Hematopoietic multipotent progenitor cell treated with erythropoietin and hydrocortisone succinate and interleukin-3 and kit ligand, for 6 days (in vitro differentiated cells): ENCODE measurements around the gene UBE2Q1.
"Not testable (repeated sequence)": the region's sequence is repeated elsewhere in the genome, so short reads cannot be mapped to it uniquely, and the experiment has no call there.

Experiments used
- DNase-seq: peaks from one replicate; pipeline ENCODE4 v3.0.0-alpha.2; 2015

The UBE2Q1 gene

DNA sequence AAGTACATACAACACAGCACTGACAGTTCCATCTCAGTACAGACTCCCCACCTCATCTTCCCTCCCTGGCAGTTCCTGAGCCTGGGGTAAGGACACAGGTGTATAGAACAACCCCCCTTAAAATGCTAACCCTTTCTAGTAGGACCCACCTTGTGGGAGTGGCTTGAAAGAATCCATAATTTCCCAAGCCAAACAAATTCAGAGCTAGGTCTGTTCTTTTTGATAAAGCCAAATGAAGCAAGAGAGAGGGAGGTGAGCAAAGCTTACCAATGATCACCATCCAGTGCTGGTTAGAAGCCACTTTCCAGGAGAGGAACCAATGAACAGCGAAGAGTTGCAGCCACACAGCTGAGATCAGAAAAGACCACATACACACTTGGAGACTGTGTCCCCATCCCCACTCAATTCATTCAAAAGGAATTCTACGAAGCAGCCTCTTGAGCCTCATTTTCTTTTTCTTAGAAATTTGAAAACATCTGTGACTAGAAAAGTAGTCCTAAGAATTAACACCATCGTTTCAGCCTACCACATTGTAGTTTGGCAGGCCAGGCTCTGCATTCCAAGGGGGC lies 9.2 kb downstream of the UBE2Q1 start:
- no peak for DNase-seq

GRCh38 chr1:154548028-154548427 lies 10.4 kb downstream of the UBE2Q1 start:
- DNase-seq: peak; percentile 72

DNA sequence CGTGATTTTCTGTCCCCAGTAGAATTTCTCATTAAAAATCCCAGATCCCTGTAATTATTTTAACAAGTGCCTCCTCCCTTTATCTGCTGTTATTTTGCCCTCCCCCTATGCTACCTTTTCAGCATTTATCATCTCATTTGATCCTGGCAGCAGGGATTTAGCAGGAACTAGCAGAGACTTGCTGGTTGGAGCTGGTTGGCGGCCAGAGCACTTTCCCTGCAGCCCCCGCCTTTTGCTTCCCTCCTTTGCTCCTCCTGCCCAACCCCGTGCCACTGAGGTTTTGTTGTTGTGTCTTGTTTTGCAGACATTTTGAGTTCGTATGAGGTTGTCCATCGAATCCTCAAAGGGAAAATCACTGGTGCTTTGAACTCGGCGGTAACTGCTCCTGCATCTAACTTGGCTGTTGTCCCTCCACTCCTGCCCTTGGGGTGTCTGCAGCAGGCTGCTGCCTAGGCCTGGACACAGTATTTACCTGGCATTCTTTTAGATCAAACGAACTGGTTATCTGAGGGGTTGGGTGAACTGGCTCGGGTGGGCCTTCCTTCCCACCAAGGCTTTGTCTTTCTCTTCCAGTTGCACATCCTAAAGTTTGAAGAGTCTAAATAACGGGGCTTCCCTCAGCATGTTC lies 11.2 kb downstream of the UBE2Q1 start:
- DNase-seq: no peak

GRCh38 chr1:154546264-154547063 lies 12.0 kb downstream of the UBE2Q1 start:
- peak; percentile 85 for DNase-seq

DNA sequence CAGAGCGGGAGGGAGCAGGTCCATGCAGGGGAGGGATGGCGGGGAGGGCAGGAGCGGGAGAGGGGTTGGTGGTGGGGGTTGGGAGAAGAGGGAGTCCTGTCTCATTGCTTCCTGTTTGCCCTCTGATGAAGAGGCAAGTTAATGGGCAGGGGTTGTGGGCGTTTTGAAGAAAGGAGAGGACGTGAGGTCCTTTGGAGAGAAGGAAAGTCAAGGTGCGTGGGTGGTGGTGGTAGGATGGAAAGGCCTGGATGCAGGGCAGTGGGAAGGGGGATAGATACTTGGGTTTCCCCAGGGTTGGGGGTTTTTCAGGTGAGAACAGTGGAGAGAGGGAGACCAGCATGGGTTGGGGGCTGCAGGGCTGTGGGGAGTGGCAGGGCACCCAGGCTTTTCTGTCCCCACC lies 17.2 kb downstream of the UBE2Q1 start:
- no peak for DNase-seq

DNA sequence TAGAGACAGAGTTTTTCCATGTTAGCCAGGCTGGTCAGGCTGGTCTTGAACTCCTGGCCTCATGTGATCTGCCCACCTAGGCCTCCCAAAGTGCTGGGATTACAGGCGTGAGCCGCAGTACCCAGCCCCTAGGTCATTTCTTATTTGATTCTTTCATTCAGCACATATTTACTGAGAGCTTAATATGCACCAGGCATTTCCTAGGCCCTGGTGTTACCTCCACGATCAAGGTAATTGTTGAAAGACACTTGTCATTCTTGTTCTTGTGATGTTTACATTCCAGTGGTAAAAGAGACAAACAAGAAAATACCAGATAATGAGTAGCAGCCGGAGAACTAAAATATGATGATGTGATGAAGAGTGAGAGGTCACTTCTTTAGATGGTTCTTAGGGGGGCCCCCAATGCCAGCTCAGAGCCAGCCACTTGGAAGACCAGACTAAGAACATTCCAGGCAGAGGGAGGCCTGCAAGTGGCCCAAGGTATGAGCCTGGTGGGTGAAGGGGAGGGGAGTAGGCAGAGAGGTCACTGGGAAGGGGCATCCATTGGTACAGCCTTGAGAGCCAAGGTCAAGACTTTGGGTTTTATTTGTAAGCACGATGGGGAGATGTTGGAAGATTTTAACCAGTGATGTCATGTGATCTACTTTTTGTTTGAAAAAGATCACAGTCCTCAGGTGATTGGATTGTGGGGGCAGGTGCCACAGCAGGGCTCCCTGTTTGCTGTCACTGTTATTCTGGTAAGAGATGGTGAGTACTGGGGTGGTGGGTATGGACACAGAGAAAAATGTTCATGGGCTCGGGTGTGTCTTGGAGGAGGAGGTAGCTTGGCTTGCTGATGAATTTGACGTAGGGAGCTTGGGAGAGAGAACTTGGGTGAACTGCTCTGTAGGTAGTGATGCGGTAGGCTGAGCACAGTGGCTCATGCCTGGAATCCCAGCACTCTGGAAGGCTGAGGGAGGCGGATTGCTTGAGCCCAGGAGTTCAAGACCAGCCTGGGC lies 18.7 kb downstream of the UBE2Q1 start:
- no peak for DNase-seq

- no peak for DNase-seq
Measured at GRCh38 chr1:154536570-154536969, 21.9 kb downstream of the UBE2Q1 start.

DNA sequence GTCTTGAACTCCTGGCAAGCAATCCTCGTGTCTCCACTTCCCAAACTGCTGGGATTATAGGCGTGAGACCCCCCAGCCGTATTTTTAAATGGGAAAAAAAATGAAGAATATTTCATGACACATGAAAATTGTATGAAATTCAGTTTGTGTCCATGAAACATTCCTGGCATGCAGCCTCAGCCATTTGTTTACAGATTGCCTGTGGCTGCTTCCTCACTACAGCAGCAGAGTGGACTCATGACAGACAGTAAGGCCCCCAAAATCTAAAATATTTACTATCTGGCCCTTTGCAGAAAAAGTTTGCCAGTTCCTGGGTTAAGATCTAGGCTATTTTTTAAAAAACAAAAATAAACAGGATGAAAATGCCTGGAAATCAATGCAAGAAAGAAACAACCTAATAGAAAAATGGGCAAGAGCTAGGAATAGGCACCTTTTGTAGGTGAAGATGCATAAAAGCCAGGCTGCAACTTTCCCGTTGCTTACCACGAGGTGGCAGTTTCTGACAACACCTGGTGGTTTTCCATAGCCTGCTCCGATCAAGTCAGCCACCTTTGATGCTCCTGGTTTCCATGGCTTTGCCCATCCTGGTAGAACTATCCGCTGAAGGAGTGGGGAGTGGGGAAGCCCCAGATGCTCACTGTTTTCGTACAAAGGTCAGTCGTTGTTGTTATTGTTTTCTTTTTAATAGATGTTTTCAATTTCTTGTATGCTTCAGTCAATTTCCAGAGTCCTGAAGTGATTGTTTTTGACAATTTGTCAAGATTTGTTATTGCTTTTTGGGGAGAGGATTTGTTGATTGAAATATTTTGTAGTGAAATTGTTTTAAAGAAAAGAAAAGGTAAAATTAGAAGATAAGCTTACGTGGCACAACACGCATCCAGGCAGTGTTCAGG lies 24.3 kb downstream of the UBE2Q1 start:
- no peak for DNase-seq

GRCh38 chr1:154531950-154532349 lies 26.5 kb downstream of the UBE2Q1 start:
- not testable (repeated sequence) for DNase-seq

GRCh38 chr1:154529308-154529707 lies 29.2 kb downstream of the UBE2Q1 start:
- no peak for DNase-seq

DNA sequence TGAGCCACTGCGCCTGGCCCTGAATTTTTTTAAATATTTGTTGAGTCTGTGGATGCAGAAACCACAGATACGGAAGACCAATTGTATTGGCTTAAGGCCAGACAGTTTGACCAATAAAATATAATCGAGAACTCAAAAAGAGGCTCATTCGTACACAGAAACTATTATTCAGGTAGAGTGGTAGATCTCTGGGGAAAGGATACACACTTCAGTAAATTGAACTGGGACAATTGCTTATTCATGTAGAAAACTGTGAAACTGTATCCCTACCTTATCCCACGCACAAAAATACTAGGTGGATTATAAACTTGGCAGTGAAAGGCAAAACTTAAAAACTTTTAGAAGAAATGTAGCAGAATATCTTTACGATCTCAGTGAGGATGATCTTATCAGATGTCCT lies 31.3 kb downstream of the UBE2Q1 start:
- no peak for DNase-seq

DNA sequence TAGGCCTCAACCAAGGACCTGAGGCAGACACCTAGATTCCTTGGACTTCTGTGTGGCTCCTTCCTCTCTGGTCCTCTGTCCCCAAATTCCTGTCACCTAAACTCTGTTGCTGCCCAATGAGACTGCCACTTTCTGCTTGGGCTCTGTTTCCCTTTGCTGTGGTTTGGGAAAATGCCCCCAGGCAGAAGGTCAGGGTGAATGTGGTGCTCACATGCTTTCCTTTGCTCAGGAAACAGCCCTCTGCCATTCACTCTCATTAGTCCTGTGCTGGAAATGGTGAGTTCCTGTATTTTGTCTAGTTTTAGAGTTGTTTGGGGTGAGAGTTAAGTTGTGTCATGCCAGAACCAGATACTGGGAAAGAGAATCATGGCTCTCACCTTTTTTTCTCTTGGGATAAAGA lies 33.6 kb downstream of the UBE2Q1 start:
- no peak for DNase-seq

- DNase-seq: no peak
Measured at GRCh38 chr1:154521695-154522094, 36.8 kb downstream of the UBE2Q1 start.

DNA sequence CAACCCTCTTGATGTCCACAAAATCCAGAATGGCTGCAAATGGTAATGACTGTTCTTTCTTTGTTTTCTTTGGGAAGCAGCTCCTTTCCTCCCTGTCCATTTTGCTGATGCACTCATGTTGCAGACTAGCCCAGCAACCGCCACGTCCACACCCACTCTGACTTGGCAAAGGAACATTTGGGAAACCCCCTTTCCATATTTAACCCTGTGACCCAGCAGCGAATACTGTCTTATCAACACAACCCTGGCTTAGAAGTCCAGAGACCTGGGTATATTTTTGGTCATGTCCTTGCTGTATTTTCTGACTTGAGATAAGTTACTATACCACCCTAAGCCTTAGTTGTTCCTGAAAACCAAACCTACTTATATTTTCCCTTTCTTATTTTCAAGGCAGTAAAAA lies 38.1 kb downstream of the UBE2Q1 start:
- peak; percentile 63 for DNase-seq

GRCh38 chr1:154519591-154519991 lies 38.9 kb downstream of the UBE2Q1 start:
- DNase-seq: peak; percentile 72

GRCh38 chr1:154517661-154518060 lies 40.8 kb downstream of the UBE2Q1 start:
- DNase-seq: no peak

DNA sequence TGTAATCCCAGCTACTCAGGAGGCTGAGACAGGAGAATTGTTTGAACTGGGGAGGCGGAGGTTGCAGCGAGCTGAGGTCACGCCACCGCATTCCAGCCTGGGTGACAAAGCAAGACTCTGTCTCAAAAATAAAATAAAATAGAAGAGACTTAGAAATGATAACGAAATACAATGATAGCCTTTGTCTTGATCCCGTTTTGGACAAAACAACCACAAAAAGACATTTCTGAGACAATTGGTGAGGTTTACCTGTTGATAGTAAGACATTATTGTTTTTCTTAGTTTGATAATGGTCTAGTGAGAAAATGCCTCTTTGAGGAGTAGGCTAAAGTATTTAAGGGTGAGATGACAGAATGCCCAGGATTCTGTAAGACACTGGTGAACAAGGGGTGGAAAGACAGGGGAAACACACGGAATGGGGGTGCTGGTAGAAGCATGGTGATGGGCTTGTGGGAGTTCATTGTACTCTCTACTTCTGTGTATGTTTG lies 44.4 kb downstream of the UBE2Q1 start:
- DNase-seq: no peak

DNA sequence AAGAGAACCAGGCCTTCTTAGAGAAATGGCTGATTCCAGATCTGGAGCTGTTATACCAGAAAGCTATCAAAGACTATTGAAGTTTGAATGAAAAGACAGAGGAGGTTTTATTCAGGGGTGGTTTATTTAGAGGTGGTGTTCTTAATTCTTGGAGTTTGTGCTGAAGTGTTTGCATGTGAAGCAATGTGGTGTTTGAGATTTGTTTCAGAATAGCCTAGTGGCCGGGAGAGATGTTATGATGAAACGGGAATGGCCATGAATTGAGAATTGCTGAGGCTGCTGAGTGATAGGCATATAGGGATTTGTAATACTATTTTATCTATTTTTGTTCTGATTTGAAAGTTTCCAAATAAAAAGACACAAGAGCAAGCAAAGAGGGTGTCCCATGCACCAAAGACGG lies 45.7 kb downstream of the UBE2Q1 start:
- no peak for DNase-seq

GRCh38 chr1:154503898-154504297 lies 54.6 kb downstream of the UBE2Q1 start:
- DNase-seq: no peak

DNA sequence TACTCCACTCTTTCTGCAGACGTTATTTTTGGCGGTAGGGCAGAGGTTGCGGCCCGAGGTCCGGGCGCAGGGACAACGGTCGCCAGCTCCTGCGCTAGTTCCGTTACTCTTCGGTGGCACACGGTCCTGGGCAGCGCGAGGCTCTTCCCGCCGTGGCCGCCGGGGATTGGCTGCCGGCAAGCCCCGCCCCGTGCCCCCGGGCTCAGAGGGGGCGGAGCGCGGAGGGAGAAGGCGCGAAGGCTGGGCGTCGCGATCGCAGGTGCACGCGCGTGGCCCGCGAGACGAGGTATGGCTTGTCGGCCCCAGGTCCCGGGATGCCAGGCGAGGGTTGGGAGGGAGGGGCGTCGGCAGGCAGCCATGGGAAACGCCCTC lies 55.7 kb downstream of the UBE2Q1 start:
- DNase-seq: no peak

- peak; percentile 30 for DNase-seq
Measured at GRCh38 chr1:154502066-154502743, 56.3 kb downstream of the UBE2Q1 start, which contains the start of the genes SHE and TDRD10. Gene SHE (minus strand): TSS chr1:154502412. CDS start chr1:154502026, 386 bp downstream. Gene TDRD10 (plus strand): TSS chr1:154502219. CDS start chr1:154506904, 4,685 bp downstream.
